Neural cell (in vitro differentiated cells): ENCODE measurements around the gene BCAS2. TPM values are rescaled to one million over a fixed set of nuclear protein-coding genes. Genes with fewer than 3 reads are reported as not detected.

Source experiments
- H2AFZ ChIP-seq: fragments of 200-600, 300-800 bp; sonication (generic), shearing (Covaris generic); 2 replicates; pipeline ENCODE4 v1.6.0; 2014; ENCODE audit warnings: low read depth, mild to moderate bottlenecking, antibody characterized with exemption, low read length, moderate library complexity
- H3F3A ChIP-seq: fragments of 200-600 bp; shearing (Covaris generic); 2 replicates; pipeline ENCODE4 v1.6.1; 2016; ENCODE audit warnings: mild to moderate bottlenecking, moderate library complexity, mixed read lengths, antibody characterized with exemption, low read length; ENCODE audit not compliant: insufficient read depth, poor library complexity, severe bottlenecking
- H3K27ac ChIP-seq: fragments of 200-600, 300-800 bp; sonication (generic), shearing (Covaris generic); 2 replicates; pipeline ENCODE4 v1.5.1; 2014; ENCODE audit warnings: mild to moderate bottlenecking, low read length, moderate library complexity
- H3K27me3 ChIP-seq: fragments of 300-800, 200-600 bp; sonication (generic), shearing (Covaris generic); 2 replicates; pipeline ENCODE4 v1.6.0; 2014; ENCODE audit warnings: mild to moderate bottlenecking, low read depth, low read length, moderate library complexity; ENCODE audit not compliant: insufficient read depth
- H3K36me3 ChIP-seq: fragments of 300-800, 200-600 bp; sonication (generic), shearing (Covaris generic); 2 replicates; pipeline ENCODE4 v1.5.1; 2014; ENCODE audit warnings: mild to moderate bottlenecking, antibody characterized with exemption, low read length, moderate library complexity; ENCODE audit not compliant: insufficient read depth
- H3K4me2 ChIP-seq: fragments of 300-800, 200-600 bp; sonication (generic), shearing (Covaris generic); 2 replicates; pipeline ENCODE4 v1.6.0; 2014; ENCODE audit warnings: mild to moderate bottlenecking, low read length
- H3K4me3 ChIP-seq: fragments of 300-800, 200-600 bp; sonication (generic), shearing (Covaris generic); 2 replicates; pipeline ENCODE4 v1.5.1; 2014; ENCODE audit warnings: mild to moderate bottlenecking, low read length, moderate library complexity
- H3K79me2 ChIP-seq: fragments of 200-600 bp; shearing (Covaris generic); replicated peaks from 2 replicates; pipeline ENCODE4 v1.6.0; 2014; ENCODE audit warnings: mild to moderate bottlenecking, low read length, moderate library complexity; ENCODE audit not compliant: insufficient read depth
- H3K9ac ChIP-seq: fragments of 300-800, 200-600 bp; sonication (generic), shearing (Covaris generic); 2 replicates; pipeline ENCODE4 v1.6.1; 2016; ENCODE audit warnings: mild to moderate bottlenecking, low read length, mixed read lengths
- H3K9me2 ChIP-seq: fragments of 200-600 bp; shearing (Covaris generic); 2 replicates; pipeline ENCODE4 v1.6.1; 2016; ENCODE audit warnings: mild to moderate bottlenecking, low read length, mixed read lengths; ENCODE audit not compliant: insufficient read depth
- H3K9me3 ChIP-seq: fragments of 200-600, 300-800 bp; sonication (generic), shearing (Covaris generic); 2 replicates; pipeline ENCODE4 v1.6.1; 2016; ENCODE audit warnings: mild to moderate bottlenecking, mixed run types, low read length, moderate library complexity, mixed read lengths
- H4K20me1 ChIP-seq: fragments of 200-600 bp; shearing (Covaris generic); 2 replicates; pipeline ENCODE4 v1.6.1; 2016; ENCODE audit warnings: mild to moderate bottlenecking, mixed run types; ENCODE audit not compliant: insufficient read depth
- CTCF ChIP-seq: fragments of 450-650 bp; IDR thresholded peaks from 2 replicates; pipeline ENCODE4 v1.5.1; 2014; ENCODE audit warnings: antibody characterized with exemption, mild to moderate bottlenecking, moderate library complexity; ENCODE audit not compliant: poor library complexity, severe bottlenecking
- EP300 ChIP-seq: fragments of 450-650 bp; conservative IDR thresholded peaks from 2 replicates; pipeline ENCODE4 v1.6.1; 2014; ENCODE audit warnings: antibody characterized with exemption, mild to moderate bottlenecking, moderate library complexity; ENCODE audit not compliant: poor library complexity, severe bottlenecking
- EZH2 ChIP-seq: fragments of 200-600, 300-800 bp; shearing (Covaris generic), sonication (generic); IDR thresholded peaks from 2 replicates; pipeline ENCODE4 v1.6.1; 2014; ENCODE audit warnings: antibody characterized with exemption, low read length, borderline replicate concordance, mild to moderate bottlenecking; ENCODE audit not compliant: insufficient read depth, poor library complexity, severe bottlenecking
- MXI1 ChIP-seq: fragments of 450-650 bp; conservative IDR thresholded peaks from 2 replicates; pipeline ENCODE4 v1.6.1; 2014; ENCODE audit warnings: antibody characterized with exemption, mild to moderate bottlenecking; ENCODE audit not compliant: poor library complexity, severe bottlenecking
- POLR2AphosphoS5 ChIP-seq: IDR thresholded peaks from 2 replicates; pipeline ENCODE4 v1.6.1; 2012
- RAD21 ChIP-seq: fragments of 450-650 bp; conservative IDR thresholded peaks from 2 replicates; pipeline ENCODE4 v1.6.1; 2014; ENCODE audit warnings: antibody characterized with exemption, mild to moderate bottlenecking, moderate library complexity
- REST ChIP-seq: IDR thresholded peaks from 2 replicates; pipeline ENCODE4 v1.6.1; 2012; ENCODE audit warnings: borderline replicate concordance
- SMC3 ChIP-seq: fragments of 450-650 bp; conservative IDR thresholded peaks from 2 replicates; pipeline ENCODE4 v1.6.1; 2014; ENCODE audit warnings: antibody characterized with exemption, mild to moderate bottlenecking, moderate library complexity; ENCODE audit not compliant: poor library complexity
- TAF1 ChIP-seq: IDR thresholded peaks from 2 replicates; pipeline ENCODE4 v1.6.1; 2012; ENCODE audit warnings: low read depth
- polyA plus RNA-seq: library from polyadenylated mRNA; depleted of rRNA; stranded (reverse); fragments of >200 nt; gene quantifications from 2 replicates; pipeline ENCODE4 v1.2.3, GENCODE V29; 2014

BCAS2 gene
- polyA plus RNA-seq, 1 donor from 2014 or later, result 149 TPM

DNA sequence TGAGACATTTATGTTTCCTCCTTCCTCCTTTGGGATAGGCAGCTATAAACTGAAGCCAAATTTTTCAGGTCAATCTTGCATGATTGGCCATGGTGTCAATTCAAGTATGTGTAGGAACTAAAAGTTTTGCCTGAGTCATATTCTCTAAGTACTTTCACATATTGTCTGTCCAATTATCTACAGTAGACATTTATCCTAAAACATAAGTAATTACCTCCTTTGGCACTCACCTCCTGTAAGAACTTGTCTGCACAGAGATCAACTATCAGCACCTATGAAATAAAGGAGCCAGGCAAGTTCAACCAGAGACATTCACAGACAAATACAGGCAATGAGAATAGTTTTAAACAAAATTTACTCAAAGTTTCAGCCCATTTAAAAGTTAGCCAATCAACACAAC, 14.2 kb upstream of the BCAS2 start:
- H4K20me1 ChIP-seq, result no peaks in the 10 kb centered on the region
- no peak for TF ChIP-seq TAF1
- no peak for TF ChIP-seq EZH2
- no peak for TF ChIP-seq REST
- TF ChIP-seq EP300, result no peak
- TF ChIP-seq MXI1, result no peak
- no peak for TF ChIP-seq SMC3
- TF ChIP-seq POLR2AphosphoS5, result no peak
- TF ChIP-seq RAD21, result no peak
- TF ChIP-seq CTCF, result no peak
- no peak overlapping the region for H3K4me2 ChIP-seq

GRCh38 chr1:114594046-114594445, 12.6 kb upstream of the BCAS2 start:
- no peak for TF ChIP-seq MXI1
- no peak for TF ChIP-seq TAF1
- H3K79me2 ChIP-seq, result no peaks in the 10 kb centered on the region

More for the DNA sequence above, 14.2 kb upstream of the BCAS2 start:
- Histone ChIP-seq H3F3A (no peaks in the 10 kb centered on the region), H3K27me3 (no peaks in the 10 kb centered on the region), H3K9me3 (no peaks in the 10 kb centered on the region), H3K9me2 (no peaks in the 10 kb centered on the region), H3K36me3 (no peaks in the 10 kb centered on the region), H3K4me3 (no peak overlapping the region), H2AFZ (no peak overlapping the region), H3K9ac (no peak overlapping the region), H3K27ac (no peak overlapping the region), H3K79me2 (no peaks in the 10 kb centered on the region)

GRCh38 chr1:114589122-114589521, 7.7 kb upstream of the BCAS2 start:
- H3K27ac ChIP-seq, result no peak overlapping the region
- no peak overlapping the region for H3K4me3 ChIP-seq
- H3K36me3 ChIP-seq, result no peaks in the 10 kb centered on the region
- no peaks in the 10 kb centered on the region for H3K27me3 ChIP-seq
- no peak overlapping the region for H3K9ac ChIP-seq
- no peak overlapping the region for H2AFZ ChIP-seq
- no peaks in the 10 kb centered on the region for H3K9me3 ChIP-seq
- H3F3A ChIP-seq, result no peaks in the 10 kb centered on the region
- H3K4me2 ChIP-seq, result no peak overlapping the region
- no peaks in the 10 kb centered on the region for H3K79me2 ChIP-seq
- no peaks in the 10 kb centered on the region for H4K20me1 ChIP-seq
- no peaks in the 10 kb centered on the region for H3K9me2 ChIP-seq
- TF ChIP-seq RAD21 (no peak), REST (no peak), CTCF (no peak), TAF1 (no peak), EZH2 (no peak), SMC3 (no peak), POLR2AphosphoS5 (no peak), MXI1 (no peak), EP300 (no peak)

More at GRCh38 chr1:114594046-114594445, 12.6 kb upstream of the BCAS2 start:
- H3K9ac ChIP-seq, result no peak overlapping the region
- no peaks in the 10 kb centered on the region for H4K20me1 ChIP-seq
- no peak overlapping the region for H3K4me3 ChIP-seq
- no peaks in the 10 kb centered on the region for H3K27me3 ChIP-seq
- no peaks in the 10 kb centered on the region for H3K9me2 ChIP-seq
- H3K27ac ChIP-seq, result no peak overlapping the region
- H2AFZ ChIP-seq, result no peak overlapping the region
- H3F3A ChIP-seq, result no peaks in the 10 kb centered on the region
- no peaks in the 10 kb centered on the region for H3K9me3 ChIP-seq
- H3K36me3 ChIP-seq, result no peaks in the 10 kb centered on the region
- H3K4me2 ChIP-seq, result no peak overlapping the region
